LNCAP (cell line): ENCODE results near the gene PIK3CA.

ENCODE experiments used
- CTCF ChIP-seq: fragments of 450-650 bp; IDR thresholded peaks from 2 replicates; pipeline ENCODE4 v1.5.1; 2017; ENCODE audit warnings: mild to moderate bottlenecking

Gene PIK3CA

GRCh38 chr3:179147873-179148615, at the start of gene PIK3CA:
Gene PIK3CA, plus strand, starts transcription at chr3:179148357. Its CDS starts 50,469 bp downstream, at chr3:179198826.
- TF ChIP-seq CTCF: no peak

- no peak for TF ChIP-seq CTCF
These were observed 49.6 kb upstream of the PIK3CA start for GRCh38 chr3:179098388-179099077.

- no peak for TF ChIP-seq CTCF
These were observed 47.5 kb upstream of the PIK3CA start for GRCh38 chr3:179100652-179101051.

- TF ChIP-seq CTCF: no peak
These were observed 42.3 kb upstream of the PIK3CA start for GRCh38 chr3:179105881-179106280.

- TF ChIP-seq CTCF: no peak
These were observed 40.5 kb upstream of the PIK3CA start for GRCh38 chr3:179107617-179108016.

GRCh38 chr3:179108086-179108485, 40.1 kb upstream of the PIK3CA start:
- TF ChIP-seq CTCF: no peak

GRCh38 chr3:179113903-179114302, 34.3 kb upstream of the PIK3CA start:
- TF ChIP-seq CTCF: no peak
